NCI-H2029 (cell line): ENCODE results near the gene KCTD16.

Source experiments
- DNase-seq: peaks from one replicate; lab custom pipeline; 2025; lab: John Stamatoyannopoulos, UW

KCTD16 gene

GRCh38 chr5:144209361-144209760 is 38.7 kb downstream of the KCTD16 start:
- DNase-seq, result no peak

GRCh38 chr5:144210655-144211054 is 40.0 kb downstream of the KCTD16 start:
- DNase-seq, result no peak

DNA sequence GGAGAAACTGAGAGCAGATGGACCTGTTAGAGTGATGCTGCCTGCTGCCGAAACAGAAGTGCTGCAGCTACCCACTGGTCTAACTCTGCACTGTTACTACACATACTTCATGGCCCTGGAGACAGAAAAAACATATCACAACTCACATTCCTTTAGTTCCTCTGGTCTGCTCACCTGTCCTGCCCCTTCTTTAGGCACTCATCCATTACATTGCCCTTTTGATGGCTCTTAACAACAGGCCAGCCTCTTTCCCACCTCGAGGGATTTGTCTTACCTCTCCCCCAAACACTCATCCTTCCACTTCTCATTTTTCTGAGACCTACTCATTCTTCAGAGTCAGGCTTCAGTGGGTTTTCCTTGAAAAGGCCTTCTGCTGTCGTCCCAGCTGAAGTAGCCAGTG is 49.2 kb downstream of the KCTD16 start:
- peak; percentile 75 for DNase-seq

GRCh38 chr5:144227363-144227999 is 56.8 kb downstream of the KCTD16 start:
- DNase-seq, result no peak

DNA sequence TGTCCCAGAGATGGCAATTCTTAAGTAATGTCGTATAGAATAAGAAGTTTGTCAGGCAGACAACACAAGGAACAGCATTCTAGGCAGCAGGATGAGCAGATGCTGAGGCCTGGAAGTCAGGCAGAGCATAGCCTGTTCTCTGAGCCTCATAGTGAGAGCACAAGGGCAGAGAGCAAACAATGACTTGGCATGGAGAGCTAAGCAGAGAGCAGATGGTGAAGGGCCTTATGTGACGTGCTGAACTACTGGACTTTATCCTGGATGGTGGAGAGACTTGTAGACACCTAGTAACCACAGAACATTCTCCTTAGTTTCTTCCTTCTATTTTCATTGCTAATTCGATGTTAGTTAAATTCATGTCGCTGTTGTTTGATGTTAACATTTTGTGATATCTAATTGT is 60.1 kb downstream of the KCTD16 start:
- peak; percentile 92 for DNase-seq

DNA sequence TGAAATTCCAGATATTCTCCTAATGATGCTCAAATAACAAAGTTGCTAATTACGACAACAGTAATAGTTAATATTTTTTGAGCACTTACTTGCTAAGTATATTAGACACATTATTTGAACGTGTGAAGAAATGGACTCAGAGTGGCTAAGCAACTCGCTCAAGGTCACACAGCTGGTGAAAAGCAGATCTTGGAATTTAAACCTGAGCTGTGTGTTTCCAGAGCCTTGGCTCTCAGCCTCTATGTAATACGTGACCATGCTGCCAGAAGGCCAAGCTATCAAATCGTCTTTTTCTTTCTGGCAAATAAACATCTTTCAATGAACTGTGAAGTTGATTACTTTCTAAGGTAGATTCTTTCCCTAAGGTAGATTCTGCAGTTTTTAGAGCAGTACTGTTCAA is 61.6 kb downstream of the KCTD16 start:
- DNase-seq, result no peak

DNA sequence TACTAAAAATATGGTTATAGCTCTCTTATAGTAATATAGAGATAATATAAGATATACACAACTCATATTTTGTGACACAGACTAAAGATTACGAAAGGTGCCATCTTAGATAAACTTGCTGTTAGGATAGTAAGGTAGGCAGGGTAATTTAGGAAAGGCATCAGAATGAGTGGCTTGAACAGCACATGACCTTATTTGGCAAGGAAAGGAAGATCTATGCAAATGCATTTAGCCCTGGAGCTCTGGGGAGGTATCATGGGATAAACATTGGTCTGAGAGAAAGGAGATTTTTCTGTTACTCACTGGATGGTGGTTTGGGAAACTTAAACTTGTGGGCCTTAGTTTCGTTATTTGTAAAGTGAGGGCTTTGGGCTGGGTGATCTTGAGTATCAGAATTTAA is 65.8 kb downstream of the KCTD16 start:
- no peak for DNase-seq

- no peak for DNase-seq
These were observed 67.2 kb downstream of the KCTD16 start for GRCh38 chr5:144237851-144238250.

- DNase-seq, result peak; percentile 30
These were observed 76.5 kb downstream of the KCTD16 start for GRCh38 chr5:144247131-144247530.

GRCh38 chr5:144248015-144248414 is 77.3 kb downstream of the KCTD16 start:
- no peak for DNase-seq

DNA sequence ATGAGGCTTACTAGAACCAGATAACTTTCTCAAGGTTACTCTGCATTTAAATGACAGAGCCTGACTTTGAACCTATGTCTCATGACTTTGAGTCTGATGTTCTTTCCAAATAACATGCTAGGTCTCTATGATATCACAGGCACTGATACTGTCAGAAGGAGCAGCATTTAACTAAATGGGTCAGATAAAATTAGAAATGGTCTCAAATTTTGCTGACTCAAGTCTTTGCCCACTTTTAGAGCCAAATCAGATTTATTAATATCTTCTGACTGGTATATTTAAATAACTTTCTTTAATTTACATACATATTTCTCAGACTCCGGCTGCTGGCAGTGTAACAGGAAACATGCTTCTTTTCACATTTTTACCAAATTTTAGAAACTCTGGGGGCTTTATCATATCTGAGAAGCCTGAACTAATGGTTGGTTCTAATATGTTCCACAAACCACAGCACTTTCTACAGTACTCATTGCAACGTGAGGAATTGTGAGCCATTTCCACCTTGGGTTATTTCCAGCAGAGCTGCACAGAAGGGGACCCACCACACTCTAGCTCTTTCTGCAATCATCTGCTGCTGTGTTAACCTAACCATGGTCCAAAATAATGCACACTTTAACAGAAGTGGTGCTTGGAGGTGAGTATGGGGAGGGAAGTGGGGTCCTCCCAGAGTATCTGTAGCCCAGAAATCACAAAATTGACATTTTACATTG is 79.2 kb downstream of the KCTD16 start:
- no peak for DNase-seq

DNA sequence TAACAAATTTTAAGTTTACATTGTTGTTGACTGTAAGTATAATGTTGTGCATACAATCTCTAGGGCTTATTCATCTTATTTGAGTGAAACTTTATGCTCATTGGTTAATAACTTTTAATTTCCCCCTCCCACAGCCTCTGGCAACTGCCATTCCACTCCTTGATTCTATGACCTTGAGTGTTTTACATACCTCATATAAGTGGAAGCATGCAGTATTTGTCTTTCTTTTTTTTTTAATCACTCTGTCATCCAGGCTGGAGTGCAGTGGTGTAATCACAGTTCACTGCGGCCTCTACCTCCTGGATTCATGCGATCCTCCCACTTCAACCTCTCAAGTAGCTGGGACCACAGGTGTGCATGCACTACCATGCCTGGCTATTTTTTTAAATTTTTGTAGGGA is 83.9 kb downstream of the KCTD16 start:
- DNase-seq, result peak; percentile 64

- DNase-seq, result no peak
These were observed 89.4 kb downstream of the KCTD16 start for GRCh38 chr5:144260121-144260520.

- DNase-seq, result no peak
These were observed 95.1 kb downstream of the KCTD16 start for GRCh38 chr5:144265643-144266247.

DNA sequence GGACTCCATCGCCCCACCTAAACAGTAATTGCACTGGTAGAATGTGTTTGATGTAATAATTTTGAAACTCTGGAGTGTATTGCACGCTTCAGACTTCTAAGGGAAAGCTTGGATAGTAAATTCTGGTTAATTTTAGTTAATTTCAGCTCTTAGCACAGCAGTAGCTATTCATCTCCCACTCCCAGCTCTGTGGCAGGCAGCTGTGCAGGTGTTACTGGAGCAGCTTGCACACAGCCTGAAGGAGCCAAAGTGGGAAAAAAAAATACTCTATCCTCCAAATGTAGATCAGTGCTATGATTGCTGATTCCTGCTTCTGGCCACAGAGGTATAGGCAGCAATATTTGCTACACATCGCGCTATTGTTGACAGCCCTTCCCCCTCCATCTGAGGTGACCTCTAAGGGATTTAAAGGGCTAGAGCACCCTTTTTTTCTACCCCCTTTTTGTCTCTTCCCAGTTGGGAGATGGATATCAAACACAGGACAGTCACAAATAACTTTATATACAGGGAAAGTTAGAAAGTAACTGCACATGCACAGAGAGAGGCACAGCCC is 97.4 kb downstream of the KCTD16 start:
- DNase-seq, result no peak

- no peak for DNase-seq
These were observed 102.8 kb downstream of the KCTD16 start for GRCh38 chr5:144273232-144274027.

DNA sequence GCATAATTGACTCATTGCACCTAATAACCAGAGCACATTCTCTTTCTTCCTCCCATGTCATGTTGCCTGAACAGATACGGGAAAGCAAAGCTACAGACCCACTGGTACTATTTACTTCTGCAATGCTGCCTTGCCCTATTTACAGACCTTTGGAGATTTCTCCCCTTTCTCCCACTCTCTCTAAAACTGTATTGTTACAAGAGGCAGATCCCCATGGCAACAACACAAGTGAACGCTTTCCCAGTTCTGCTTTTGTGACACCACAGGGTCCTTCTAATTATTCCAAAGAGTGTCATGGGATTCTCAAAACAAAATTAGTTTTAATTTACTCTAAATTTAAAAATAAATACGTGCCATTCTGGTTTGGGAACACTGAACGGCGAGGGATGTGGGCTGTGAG is 104.7 kb downstream of the KCTD16 start:
- DNase-seq, result no peak

GRCh38 chr5:144276034-144276822 is 105.6 kb downstream of the KCTD16 start:
- no peak for DNase-seq

GRCh38 chr5:144281784-144282183 is 111.1 kb downstream of the KCTD16 start:
- no peak for DNase-seq

DNA sequence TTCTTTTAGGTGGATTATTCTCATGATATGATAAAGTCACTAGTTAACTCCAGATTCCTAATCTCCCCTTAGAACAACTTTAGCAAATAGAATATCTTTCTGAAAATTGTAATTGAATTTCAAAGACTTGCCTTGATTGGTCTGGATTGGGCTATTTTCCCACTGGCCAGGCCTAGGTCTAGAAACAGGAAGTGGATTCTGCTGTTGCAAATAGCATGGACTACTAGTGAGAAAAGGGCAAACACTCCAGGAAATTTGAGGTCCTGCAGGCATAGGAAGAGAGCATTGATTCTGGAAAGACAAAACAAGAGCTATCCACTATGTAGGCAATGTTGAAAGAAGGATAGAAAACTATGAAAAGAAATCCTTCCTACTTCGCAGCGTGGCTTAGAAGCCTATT is 113.4 kb downstream of the KCTD16 start:
- no peak for DNase-seq

DNA sequence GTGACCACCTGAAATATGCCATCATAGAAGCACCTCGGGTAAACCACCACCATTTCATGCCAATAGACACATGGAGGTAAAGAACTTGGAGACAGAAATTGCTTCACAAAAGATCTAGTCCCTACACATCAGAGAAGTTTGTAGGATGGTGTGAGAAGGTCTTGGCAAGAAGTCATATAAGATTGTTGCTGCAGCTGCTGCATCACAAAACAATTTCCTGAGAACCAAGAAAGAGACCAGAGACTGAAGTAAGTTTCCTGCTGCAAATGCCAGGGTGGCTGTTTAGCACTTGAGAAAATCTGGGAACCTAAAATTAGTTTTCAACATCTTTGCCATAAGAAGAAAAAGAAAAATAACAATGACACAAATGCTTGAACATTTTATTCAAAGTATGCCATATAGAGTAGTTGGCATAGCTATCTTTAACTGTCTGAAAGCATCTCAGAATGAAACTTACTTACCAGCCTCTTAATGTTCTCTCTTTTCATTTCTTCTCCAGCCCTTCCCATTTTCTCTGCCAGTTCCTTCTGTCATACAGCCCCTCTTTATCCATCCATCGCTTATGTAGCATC is 114.3 kb downstream of the KCTD16 start:
- DNase-seq, result no peak
